Measurements from ENCODE around the gene SIL1. TPM values are rescaled to one million over a fixed set of nuclear protein-coding genes. Genes with fewer than 3 reads are reported as not detected.

SIL1 gene
- total RNA-seq, 4 donors from 2014 or later = 20.3 to 39.2 (median 29.1) TPM

- no peak for TF ChIP-seq CTCF (IDR thresholded peaks at IDR 0.05)
- TF ChIP-seq EP300 (IDR thresholded peaks at IDR 0.05) = no peak
- no peak for TF ChIP-seq POLR2AphosphoS5 (IDR thresholded peaks at IDR 0.05)
- no peak for TF ChIP-seq POLR2A (IDR thresholded peaks at IDR 0.05; ENCODE audit: low read depth)
- intact Hi-C loops (cut with DNase I) = no loop called here
- Histone ChIP-seq H3K36me3 (no peaks in the 10 kb centered on the region), H3K4me3 (no peak overlapping the region), H3K27me3 (no peaks in the 10 kb centered on the region), H3K27ac (replicated peaks in 1 of 4) (no peak overlapping the region), H3K9me3 (no peaks in the 10 kb centered on the region), H3K4me1 (peaks cover 9 to 24% (median 16%) of the 10 kb centered on the region in 4 donors)
- 97% methylated on average over 5 of the region's 5 CpGs for WGBS
- no peak for DNase-seq (ENCODE audit: extremely low spot score)
Observed at GRCh38 chr5:139092741-139093343, 105.3 kb downstream of the SIL1 start.

GRCh38 chr5:139091439-139092156 is 106.6 kb downstream of the SIL1 start:
- WGBS = 47% methylated on average over 5 of the region's 5 CpGs
- intact Hi-C loops (cut with DNase I) = loop anchor here (1.0 kb wide), 1 partner anchor 171 kb away; no protein-coding TSS in a partner anchor

GRCh38 chr5:139090581-139090980 is 107.6 kb downstream of the SIL1 start:
- H3K36me3 ChIP-seq = no peaks in the 10 kb centered on the region
- H3K27me3 ChIP-seq = no peaks in the 10 kb centered on the region
- H3K9me3 ChIP-seq = no peaks in the 10 kb centered on the region
- no peak for TF ChIP-seq EP300 (IDR thresholded peaks at IDR 0.05)
- TF ChIP-seq POLR2AphosphoS5 (IDR thresholded peaks at IDR 0.05) = no peak
- TF ChIP-seq POLR2A (IDR thresholded peaks at IDR 0.05; ENCODE audit: low read depth) = no peak
- no peak for TF ChIP-seq CTCF (IDR thresholded peaks at IDR 0.05)
- no peak overlapping the region for H3K27ac ChIP-seq (replicated peaks in 1 of 4)
- no peak overlapping the region for H3K4me3 ChIP-seq
- DNase-seq (ENCODE audit: extremely low spot score) = no peak
- intact Hi-C loops (cut with DNase I) = no loop called here
- WGBS = 96% methylated on average over 5 of the region's 5 CpGs
- peaks cover 9 to 24% (median 17%) of the 10 kb centered on the region in 4 donors for H3K4me1 ChIP-seq

More at GRCh38 chr5:139091439-139092156, 106.6 kb downstream of the SIL1 start:
- H3K9me3 ChIP-seq = no peaks in the 10 kb centered on the region
- H3K36me3 ChIP-seq = no peaks in the 10 kb centered on the region
- no peak overlapping the region for H3K27ac ChIP-seq (replicated peaks in 1 of 4)
- H3K4me1 ChIP-seq = peaks cover 9 to 24% (median 17%) of the 10 kb centered on the region in 4 donors
- H3K27me3 ChIP-seq = no peaks in the 10 kb centered on the region
- no peak overlapping the region for H3K4me3 ChIP-seq
- TF ChIP-seq CTCF (IDR thresholded peaks at IDR 0.05) (peak; percentile 54 to 62 (median 60)), POLR2A (IDR thresholded peaks at IDR 0.05; ENCODE audit: low read depth) (no peak)
- no peak for DNase-seq (ENCODE audit: extremely low spot score)

GRCh38 chr5:139088024-139088423 is 110.1 kb downstream of the SIL1 start:
- no peak for TF ChIP-seq POLR2AphosphoS5 (IDR thresholded peaks at IDR 0.05)
- TF ChIP-seq CTCF (IDR thresholded peaks at IDR 0.05) = no peak
- TF ChIP-seq POLR2A (IDR thresholded peaks at IDR 0.05; ENCODE audit: low read depth) = no peak
- no peak for TF ChIP-seq EP300 (IDR thresholded peaks at IDR 0.05)
- Histone ChIP-seq H3K36me3 (no peaks in the 10 kb centered on the region), H3K4me1 (peaks cover 9 to 24% (median 17%) of the 10 kb centered on the region in 4 donors), H3K9me3 (no peaks in the 10 kb centered on the region), H3K27me3 (no peaks in the 10 kb centered on the region), H3K27ac (replicated peaks in 1 of 4) (no peak overlapping the region), H3K4me3 (no peak overlapping the region)
- 75% methylated on average over 1 of the region's 1 CpG for WGBS
- intact Hi-C loops (cut with DNase I) = no loop called here
- DNase-seq (ENCODE audit: extremely low spot score) = no peak

All from esophagus muscularis mucosa (tissue), 4 donors.